Sigmoid colon (tissue), 4 donors: ENCODE data around the gene FOXK2.

Source experiments
- CTCF ChIP-seq, 4 experiments: fragments of 450-650 bp in 3 of 4; fragments of 200-600 bp in 1 of 4; IDR thresholded peaks; one replicate each; pipeline ENCODE4 v1.5.1; 2016 to 2019; ENCODE audit warnings: antibody characterized with exemption in 4 of 4, mild to moderate bottlenecking in 3 of 4, moderate library complexity in 2 of 4
- POLR2A ChIP-seq, 2 donors: fragments of 450-650 bp; IDR thresholded peaks; one replicate each; pipeline ENCODE4 v1.6.1; 2016; ENCODE audit warnings: antibody characterized with exemption in 2 of 2, mild to moderate bottlenecking in 2 of 2, moderate library complexity in 2 of 2
- POLR2AphosphoS5 ChIP-seq, 4 donors: sonication (generic); formaldehyde crosslinking; IDR thresholded peaks; one replicate each; pipeline ENCODE4 v1.6.1; 2017; ENCODE audit warnings: antibody characterized with exemption in 4 of 4

- TF ChIP-seq POLR2A (IDR thresholded peaks at IDR 0.05) (no peak), POLR2AphosphoS5 (IDR thresholded peaks at IDR 0.05) (no peak), CTCF (IDR thresholded peaks at IDR 0.05) (no peak)
Measured at GRCh38 chr17:82611140-82612058, 91.9 kb downstream of the FOXK2 start.
